ENCODE measurements around the gene MTFR1L. TPM values are rescaled to one million over a fixed set of nuclear protein-coding genes. Genes with fewer than 3 reads are reported as not detected.

MTFR1L gene
- polyA plus RNA-seq, 2 of the 4 experiments (the other 2 are of a cell fraction): 26.1 TPM

GRCh38 chr1:25784575-25785051, 35.1 kb upstream of the MTFR1L start:
- ATAC-seq: no peak
- DNase-seq (ENCODE audit: low read depth in 1 of 2, low spot score in 1 of 2): no peak

GRCh38 chr1:25785333-25786067, 34.3 kb upstream of the MTFR1L start:
- TF ChIP-seq TFCP2L1 (CRISPR knock-in tag; IDR thresholded peaks at IDR 0.05) (no peak), CHD2 (IDR thresholded peaks at IDR 0.05; ENCODE audit: low read length, partially characterized antibody) (no peak), NFE2L2 (conservative IDR thresholded peaks at IDR 0.05; ENCODE audit: low read length) (no peak), KDM5A (IDR thresholded peaks at IDR 0.05) (no peak), POLR2AphosphoS2 (conservative IDR thresholded peaks at IDR 0.05; ENCODE audit: low read length) (no peak), CEBPB (IDR thresholded peaks at IDR 0.05) (no peak), HDAC2 (IDR thresholded peaks at IDR 0.05) (no peak), ELK1 (IDR thresholded peaks at IDR 0.05; ENCODE audit: low read depth, low read length) (no peak), MYC (IDR thresholded peaks at IDR 0.05; ENCODE audit: borderline replicate concordance, low read length) (no peak), CBX8 (IDR thresholded peaks at IDR 0.05) (no peak), MAZ (IDR thresholded peaks at IDR 0.05; ENCODE audit: borderline replicate concordance, low read depth, low read length) (no peak), RFX5 (IDR thresholded peaks at IDR 0.05) (no peak), PBX3 (IDR thresholded peaks at IDR 0.05) (no peak)
- ChIA-PET CTCF (no interaction called here), POLR2A (no interaction called here)
- 88% methylated on average over 8 of the region's 10 CpGs for WGBS (ENCODE audit: missing lambda C conversion rate)
- DNase-seq (ENCODE audit: low read depth in 1 of 2, low spot score in 1 of 2) (no peak), FAIRE-seq (no peak), ATAC-seq (no peak)
- no peak overlapping the region for H3K4me3 ChIP-seq
- no peak overlapping the region for H3K27ac ChIP-seq
- H3K9me3 ChIP-seq: no peaks in the 10 kb centered on the region
- no peak overlapping the region for H3K4me2 ChIP-seq
- peaks cover 12% of the 10 kb centered on the region for H3K4me1 ChIP-seq

More at GRCh38 chr1:25784575-25785051, 35.1 kb upstream of the MTFR1L start:
- Histone ChIP-seq H3K4me3 (no peak overlapping the region), H3K4me2 (no peak overlapping the region), H3K27ac (no peak overlapping the region), H3K9me3 (no peaks in the 10 kb centered on the region), H3K4me1 (peaks cover 17% of the 10 kb centered on the region)
- WGBS (ENCODE audit: missing lambda C conversion rate): 75% methylated on average over 9 of the region's 9 CpGs
- TF ChIP-seq HOXB5 (CRISPR knock-in tag; IDR thresholded peaks at IDR 0.05) (no peak), CEBPB (IDR thresholded peaks at IDR 0.05) (no peak), CBX8 (IDR thresholded peaks at IDR 0.05) (no peak), PHF8 (IDR thresholded peaks at IDR 0.05; ENCODE audit: borderline replicate concordance, low read depth) (no peak), E2F6 (IDR thresholded peaks at IDR 0.05; ENCODE audit: borderline replicate concordance, low read depth) (no peak), EP300 (IDR thresholded peaks at IDR 0.05) (no peak), CTCF (IDR thresholded peaks at IDR 0.05) (no peak), ZC3H11A (IDR thresholded peaks at IDR 0.05) (no peak)
- no peak for FAIRE-seq
- CTCF ChIA-PET: no interaction called here
- POLR2A ChIA-PET: no interaction called here
